GM12873 (cell line): ENCODE measurements around the gene TCOF1.

Experiments
- CTCF ChIP-seq: IDR thresholded peaks from 2 replicates; pipeline ENCODE4 v1.5.1; 2012; ENCODE audit warnings: low read depth, mild to moderate bottlenecking, moderate library complexity, low read length, control low read depth; ENCODE audit not compliant: insufficient read depth; ENCODE audit errors: missing control alignments

The TCOF1 gene

GRCh38 chr5:150448334-150448733 is 90.8 kb downstream of the TCOF1 start:
- TF ChIP-seq CTCF, result no peak

- TF ChIP-seq CTCF, result no peak
These were observed 91.5 kb downstream of the TCOF1 start for GRCh38 chr5:150448952-150449516.
